HG02759 (cell line): ENCODE data around the gene KCTD13.
A peak's percentile ranks its signal among the peaks of the same experiment; 100 is the strongest.
"Not testable (repeated sequence)": the region's sequence is repeated elsewhere in the genome, so short reads cannot be mapped to it uniquely, and the experiment has no call there.

ENCODE experiments used
- ATAC-seq: cut with Tn5 transposase; IDR thresholded peaks from one replicate; pipeline ENCODE4 v1.9.1; 2021; ENCODE audit warnings: mild to moderate bottlenecking, moderate library complexity; ENCODE audit not compliant: unreplicated experiment

KCTD13 gene

GRCh38 chr16:29883987-29884386, 42.0 kb downstream of the KCTD13 start:
- no peak for ATAC-seq

- ATAC-seq: no peak
These were observed 45.0 kb downstream of the KCTD13 start for GRCh38 chr16:29881050-29881449.

GRCh38 chr16:29878172-29878571, 47.9 kb downstream of the KCTD13 start:
- no peak for ATAC-seq

GRCh38 chr16:29877266-29877961, 48.6 kb downstream of the KCTD13 start:
- no peak for ATAC-seq

GRCh38 chr16:29876594-29877249, 49.3 kb downstream of the KCTD13 start:
- ATAC-seq: no peak

- no peak for ATAC-seq
These were observed 49.8 kb downstream of the KCTD13 start for GRCh38 chr16:29876217-29876593.

- ATAC-seq: no peak
These were observed 50.8 kb downstream of the KCTD13 start for GRCh38 chr16:29875206-29875605.

GRCh38 chr16:29873319-29873718, 52.7 kb downstream of the KCTD13 start:
- ATAC-seq: no peak

- ATAC-seq: no peak
These were observed 54.0 kb downstream of the KCTD13 start for GRCh38 chr16:29871822-29872546.

GRCh38 chr16:29869067-29869466, 57.0 kb downstream of the KCTD13 start:
- ATAC-seq: not testable (repeated sequence)

- ATAC-seq: no peak
These were observed 57.5 kb downstream of the KCTD13 start for GRCh38 chr16:29868396-29869009.

- ATAC-seq: no peak
These were observed 61.8 kb downstream of the KCTD13 start for GRCh38 chr16:29864205-29864604.

- ATAC-seq: no peak
These were observed 62.4 kb downstream of the KCTD13 start for GRCh38 chr16:29863669-29863984.

- peak; percentile 95 for ATAC-seq
These were observed 63.0 kb downstream of the KCTD13 start, which contains the start of gene CDIPT for GRCh38 chr16:29862884-29863668. Gene CDIPT, minus strand, starts transcription at chr16:29863226. Its CDS starts 369 bp downstream, at chr16:29862857.

- ATAC-seq: no peak
These were observed 63.6 kb downstream of the KCTD13 start for GRCh38 chr16:29862383-29862883.

GRCh38 chr16:29860218-29860617, 65.8 kb downstream of the KCTD13 start:
- ATAC-seq: no peak

GRCh38 chr16:29858974-29859373, 67.1 kb downstream of the KCTD13 start:
- no peak for ATAC-seq

- ATAC-seq: no peak
These were observed 67.7 kb downstream of the KCTD13 start for GRCh38 chr16:29858149-29858849.

GRCh38 chr16:29857133-29857760, 68.8 kb downstream of the KCTD13 start:
- ATAC-seq: no peak
